Measurements from ENCODE around the gene SCAPER.
"Not testable (repeated sequence)": the region's sequence is repeated elsewhere in the genome, so short reads cannot be mapped to it uniquely, and the experiment has no call there.

The SCAPER gene

GRCh38 chr15:76333309-76333708 lies 571.8 kb downstream of the SCAPER start:
- in situ Hi-C loops (cut with MboI; ENCODE audit: low sequenced_read_pairs) = no loop called here

DNA sequence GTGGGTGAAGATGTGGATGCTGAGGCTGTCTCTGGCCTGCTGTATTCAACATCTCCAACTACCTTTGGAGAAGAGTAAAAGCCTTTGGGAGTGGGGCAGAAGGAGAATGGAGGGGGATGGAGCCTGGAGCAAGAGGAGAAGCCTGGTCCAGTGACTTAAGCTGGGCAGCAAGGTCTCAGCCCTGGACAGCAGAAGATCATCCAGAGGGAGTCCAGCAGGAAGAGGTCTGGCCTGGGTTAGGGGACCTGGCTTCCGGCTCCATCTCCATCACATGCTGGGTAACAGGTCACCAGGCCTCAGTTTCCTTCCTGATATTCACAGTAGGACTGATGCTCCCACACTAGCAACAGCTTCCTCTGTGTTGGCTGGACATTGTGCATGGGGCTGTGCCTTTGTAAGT lies 572.3 kb downstream of the SCAPER start:
- in situ Hi-C loops (cut with MboI; ENCODE audit: low sequenced_read_pairs) = no loop called here

DNA sequence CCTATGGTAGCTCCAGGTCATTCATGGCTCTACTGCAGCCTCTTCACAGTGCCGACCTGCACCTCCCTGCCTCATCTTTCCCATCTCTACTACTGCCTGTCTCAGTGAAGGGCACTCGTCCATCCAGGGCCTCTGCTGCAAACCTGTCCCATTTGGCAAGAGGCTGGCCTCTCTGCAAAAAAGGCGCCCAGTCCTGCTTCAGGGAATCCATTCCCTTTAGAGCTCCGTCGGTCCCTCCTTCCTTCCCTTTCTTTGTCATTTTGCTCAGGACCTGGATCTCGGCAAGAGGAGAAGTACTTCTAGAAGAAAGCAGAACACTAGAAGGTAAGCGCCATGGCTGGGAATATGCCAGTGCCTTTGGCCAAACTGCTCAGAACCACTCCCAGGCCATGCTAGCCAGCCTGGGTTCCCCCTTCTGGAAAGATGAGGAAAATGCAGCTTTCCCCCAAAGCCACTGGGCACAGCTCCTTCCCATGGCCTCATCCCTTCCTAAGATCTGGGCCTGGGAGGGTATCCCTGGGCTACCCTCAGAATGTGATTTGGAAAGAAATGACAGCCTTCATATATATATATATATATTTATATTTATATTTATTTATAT lies 575.0 kb downstream of the SCAPER start:
- in situ Hi-C loops (cut with MboI; ENCODE audit: low sequenced_read_pairs) = no loop called here

- in situ Hi-C loops (cut with MboI; ENCODE audit: low sequenced_read_pairs) = no loop called here
Measured at GRCh38 chr15:76328958-76329357, 576.2 kb downstream of the SCAPER start.

- in situ Hi-C loops (cut with MboI; ENCODE audit: low sequenced_read_pairs) = no loop called here
Measured at GRCh38 chr15:76328106-76328696, 576.9 kb downstream of the SCAPER start.

GRCh38 chr15:76327191-76328105 lies 577.7 kb downstream of the SCAPER start:
- in situ Hi-C loops (cut with MboI; ENCODE audit: low sequenced_read_pairs) = no loop called here

GRCh38 chr15:76325704-76326103 lies 579.4 kb downstream of the SCAPER start:
- in situ Hi-C loops (cut with MboI; ENCODE audit: low sequenced_read_pairs) = no loop called here

- in situ Hi-C loops (cut with MboI; ENCODE audit: low sequenced_read_pairs) = no loop called here
Measured at GRCh38 chr15:76324066-76324465, 581.1 kb downstream of the SCAPER start.

GRCh38 chr15:76321602-76322001 lies 583.5 kb downstream of the SCAPER start:
- in situ Hi-C loops (cut with MboI; ENCODE audit: low sequenced_read_pairs) = no loop called here

- in situ Hi-C loops (cut with MboI; ENCODE audit: low sequenced_read_pairs) = no loop called here
Measured at GRCh38 chr15:76321171-76321570, 584.0 kb downstream of the SCAPER start.

GRCh38 chr15:76320012-76320411 lies 585.1 kb downstream of the SCAPER start:
- in situ Hi-C loops (cut with MboI; ENCODE audit: low sequenced_read_pairs) = no loop called here

DNA sequence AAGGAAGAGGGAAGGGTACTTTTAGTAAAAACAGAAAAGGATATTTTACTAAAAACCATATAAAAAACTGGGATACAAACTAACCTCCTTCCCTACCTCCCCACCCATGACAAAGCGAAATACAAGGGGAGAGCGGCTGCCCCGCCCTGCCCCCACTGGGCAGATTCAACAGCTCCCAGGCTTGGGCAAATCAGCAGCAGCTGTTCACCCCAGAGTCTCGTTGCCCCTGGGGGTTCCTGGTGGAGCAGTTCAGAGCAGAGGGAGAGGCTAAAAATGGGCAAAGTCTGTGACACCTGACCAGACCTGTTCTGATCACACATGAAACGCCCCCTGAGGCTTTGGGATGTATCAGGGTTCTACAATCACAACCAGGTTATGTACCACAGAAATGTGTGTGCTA lies 591.4 kb downstream of the SCAPER start:
- in situ Hi-C loops (cut with MboI; ENCODE audit: low sequenced_read_pairs) = no loop called here

GRCh38 chr15:76313175-76313567 lies 592.0 kb downstream of the SCAPER start:
- in situ Hi-C loops (cut with MboI; ENCODE audit: low sequenced_read_pairs) = not testable (repeated sequence)

DNA sequence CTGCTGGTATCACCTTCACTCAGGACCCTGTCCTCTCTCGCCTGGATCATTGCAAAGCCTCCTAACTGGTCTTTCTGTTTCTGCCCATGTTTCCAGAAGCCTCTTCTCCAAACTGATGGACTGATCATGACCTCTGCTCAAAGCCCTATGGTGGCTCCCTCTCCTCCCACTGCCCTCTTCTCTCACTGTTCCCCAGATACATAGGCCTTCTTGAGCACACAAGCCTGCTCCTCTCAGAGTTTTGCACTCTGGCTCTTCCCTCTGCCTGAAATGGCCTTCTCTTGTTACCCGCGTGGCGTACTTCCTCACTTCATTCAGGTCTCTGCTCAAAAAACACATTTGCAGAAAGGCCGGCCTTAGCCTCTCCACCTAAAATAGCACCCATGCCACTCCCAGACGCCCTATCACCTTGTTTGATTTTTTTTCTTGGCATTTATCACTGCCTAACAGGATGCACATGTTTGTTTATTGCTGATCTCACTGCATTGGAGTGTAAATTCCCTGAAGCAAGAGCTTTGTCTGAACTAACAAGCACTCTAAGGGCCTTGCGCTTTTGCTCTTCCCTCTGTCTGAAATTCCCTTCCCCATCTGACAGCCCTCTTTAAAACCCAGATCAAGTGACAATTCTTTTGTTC lies 592.5 kb downstream of the SCAPER start:
- in situ Hi-C loops (cut with MboI; ENCODE audit: low sequenced_read_pairs) = no loop called here

- in situ Hi-C loops (cut with MboI; ENCODE audit: low sequenced_read_pairs) = no loop called here
Measured at GRCh38 chr15:76311100-76311953, 593.8 kb downstream of the SCAPER start, which contains the start of gene ETFA. Gene ETFA (minus strand): TSS chr15:76311469. CDS start chr15:76311388, 81 bp downstream.

DNA sequence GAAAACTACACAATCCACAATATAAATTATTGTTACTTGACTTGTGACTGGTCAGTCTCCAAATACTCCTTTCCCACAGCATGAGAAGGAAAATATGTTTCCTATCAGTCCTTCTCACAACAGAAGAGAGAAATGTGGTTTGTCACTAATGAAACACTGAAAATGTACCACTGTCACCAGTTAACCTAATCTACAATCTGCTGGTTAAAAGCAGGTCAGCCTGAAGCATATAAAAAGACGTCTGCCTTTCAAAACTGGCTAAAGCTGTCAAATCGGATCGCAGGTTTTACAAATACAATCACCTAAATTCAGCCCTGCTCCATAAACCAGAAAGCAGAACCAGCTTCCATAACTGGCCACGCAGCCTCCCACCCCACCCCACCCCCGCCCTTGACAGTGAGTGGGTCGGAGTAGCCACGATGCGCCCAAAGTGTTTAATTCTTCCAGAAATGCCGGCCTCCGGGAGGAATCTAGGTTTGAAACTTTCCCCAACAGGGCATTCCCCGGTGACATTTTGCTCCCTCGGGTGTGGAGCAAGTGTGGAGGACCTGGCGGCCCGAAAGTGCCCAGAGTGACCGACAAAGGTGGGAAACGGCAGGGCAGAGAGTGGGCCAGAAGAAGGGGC lies 594.6 kb downstream of the SCAPER start:
- in situ Hi-C loops (cut with MboI; ENCODE audit: low sequenced_read_pairs) = no loop called here

DNA sequence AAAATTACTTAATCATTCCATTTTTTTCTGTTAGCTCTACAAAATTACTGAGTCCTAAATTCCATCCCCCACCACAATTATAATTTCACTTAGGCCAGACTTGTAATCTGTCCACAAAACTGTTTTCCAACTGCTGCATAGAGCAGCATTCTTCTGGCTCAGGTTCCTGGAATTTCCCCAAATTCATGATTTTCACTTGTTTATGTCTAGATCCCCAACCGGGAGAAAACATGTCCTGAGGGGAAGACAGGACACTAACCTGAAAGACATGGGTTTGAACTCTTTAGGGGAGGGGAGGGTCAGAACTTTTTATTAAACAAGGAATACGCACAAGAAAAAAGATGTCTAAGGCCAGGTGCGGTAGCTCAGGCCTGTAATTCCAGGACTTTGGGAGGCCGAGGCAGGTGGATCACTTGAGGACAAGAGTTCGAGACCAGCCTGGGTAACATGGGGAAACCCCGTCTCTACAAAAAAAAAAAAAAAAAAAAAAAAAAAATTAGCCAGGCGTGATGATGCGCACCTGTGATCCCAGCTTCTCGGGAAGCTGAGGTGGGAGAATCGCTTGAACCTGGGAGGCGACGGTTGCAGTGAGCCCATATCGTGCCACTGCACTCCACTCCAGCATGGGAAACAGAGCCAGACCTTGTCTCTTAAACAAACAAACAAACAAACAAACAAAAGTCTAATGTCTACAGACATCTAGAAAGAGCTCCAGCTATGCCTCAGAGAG lies 595.4 kb downstream of the SCAPER start:
- in situ Hi-C loops (cut with MboI; ENCODE audit: low sequenced_read_pairs) = no loop called here

DNA sequence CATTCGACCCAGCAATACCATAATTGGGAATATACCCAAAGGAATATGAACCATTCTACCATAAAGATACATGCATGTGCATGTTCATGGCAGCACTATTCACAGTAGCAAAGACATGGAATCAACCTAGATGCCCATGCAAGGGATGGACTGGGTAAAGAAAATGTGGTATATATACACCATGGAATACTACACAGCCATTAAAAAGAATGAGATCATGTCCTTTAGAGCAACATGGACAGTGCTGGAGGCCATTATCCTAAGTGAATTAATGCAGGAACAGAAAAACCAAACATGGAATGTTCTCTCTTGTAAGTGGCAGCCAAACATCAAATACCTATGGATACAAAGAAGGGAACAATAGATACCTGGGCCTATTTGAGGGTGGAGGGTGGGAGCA lies 601.2 kb downstream of the SCAPER start:
- in situ Hi-C loops (cut with MboI; ENCODE audit: low sequenced_read_pairs) = no loop called here

DNA sequence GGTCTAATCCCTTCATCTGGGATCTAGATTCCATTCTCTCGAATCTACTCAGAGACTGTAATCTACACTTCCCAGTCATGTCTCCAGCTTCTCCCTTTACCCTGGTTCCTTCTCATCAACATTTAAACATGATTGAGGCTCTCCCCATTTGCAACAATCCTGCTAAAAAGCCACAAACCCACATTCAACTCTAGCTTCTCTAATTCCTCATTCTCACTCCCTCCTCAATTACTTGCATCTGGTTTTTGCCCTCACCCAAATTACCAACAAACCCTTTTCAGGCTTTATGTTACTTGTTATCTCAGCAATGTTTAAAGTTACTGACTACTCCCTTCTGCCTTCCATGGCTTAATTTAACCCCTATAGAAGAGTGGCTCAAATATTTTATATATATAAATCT lies 605.4 kb downstream of the SCAPER start:
- in situ Hi-C loops (cut with MboI; ENCODE audit: low sequenced_read_pairs) = no loop called here

Measured in hTERT RPE-1 (cell line).